DMS114 treated with DMSO at 0.1 percent for 48 hours (cell line): ENCODE measurements around the gene CACNA1I.
"Not testable (repeated sequence)": the region's sequence is repeated elsewhere in the genome, so short reads cannot be mapped to it uniquely, and the experiment has no call there.

Source experiments
- DNase-seq: peaks from one replicate; lab custom pipeline; 2025; ENCODE audit not compliant: unreplicated experiment; lab: John Stamatoyannopoulos, UW

Gene CACNA1I

DNA sequence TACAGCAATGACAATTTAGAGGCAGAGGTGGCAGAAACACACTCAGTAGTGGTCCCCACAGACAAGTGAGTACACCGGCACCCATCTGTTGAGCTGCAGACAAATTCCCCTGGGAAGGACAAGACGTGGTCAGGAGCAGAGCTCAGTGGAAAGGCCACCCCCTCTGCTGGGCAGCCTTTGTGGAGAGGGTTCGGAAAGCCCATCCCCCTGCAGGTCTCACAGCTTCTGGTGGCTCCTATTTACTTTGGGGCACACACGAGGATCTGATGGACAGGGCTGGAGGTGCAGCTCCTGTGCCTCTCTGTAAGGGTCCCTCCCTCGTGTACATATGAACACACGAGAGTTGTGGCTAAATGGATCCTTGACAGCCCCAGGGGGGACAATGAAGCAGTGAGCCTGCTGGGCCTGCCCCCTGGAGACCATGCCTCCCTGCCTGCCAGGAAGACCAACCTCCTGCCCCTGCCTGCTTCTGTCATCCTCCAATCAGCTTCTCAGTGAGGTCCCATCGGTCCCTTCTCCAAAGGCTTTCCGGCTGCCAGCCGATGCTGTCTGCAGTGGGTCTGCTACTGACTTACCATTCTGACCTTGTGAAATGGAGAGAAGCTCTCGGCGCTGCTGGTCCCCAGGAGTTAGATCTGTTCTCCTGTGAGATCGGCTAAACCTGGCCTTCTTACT lies 161.5 kb downstream of the CACNA1I start:
- DNase-seq, result no peak

DNA sequence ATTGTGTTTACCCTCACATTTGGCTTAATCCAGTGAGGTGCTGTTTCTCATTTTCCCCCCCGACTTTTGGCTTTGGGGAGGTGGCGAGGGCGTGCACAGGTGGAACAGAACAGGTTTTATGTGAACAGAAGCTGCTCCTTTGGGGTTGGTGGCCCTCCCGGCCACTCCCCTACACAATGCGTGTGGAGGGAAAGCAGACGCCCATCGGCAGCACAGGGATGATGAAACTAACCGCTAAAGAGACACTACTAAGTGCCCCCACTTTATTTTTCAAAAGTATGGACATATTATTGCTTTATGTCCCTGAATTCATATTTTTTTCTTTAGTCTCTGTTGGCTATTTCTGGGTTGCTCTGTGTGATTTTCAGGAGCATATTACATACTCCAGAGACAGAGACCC lies 162.1 kb downstream of the CACNA1I start:
- DNase-seq, result no peak

DNA sequence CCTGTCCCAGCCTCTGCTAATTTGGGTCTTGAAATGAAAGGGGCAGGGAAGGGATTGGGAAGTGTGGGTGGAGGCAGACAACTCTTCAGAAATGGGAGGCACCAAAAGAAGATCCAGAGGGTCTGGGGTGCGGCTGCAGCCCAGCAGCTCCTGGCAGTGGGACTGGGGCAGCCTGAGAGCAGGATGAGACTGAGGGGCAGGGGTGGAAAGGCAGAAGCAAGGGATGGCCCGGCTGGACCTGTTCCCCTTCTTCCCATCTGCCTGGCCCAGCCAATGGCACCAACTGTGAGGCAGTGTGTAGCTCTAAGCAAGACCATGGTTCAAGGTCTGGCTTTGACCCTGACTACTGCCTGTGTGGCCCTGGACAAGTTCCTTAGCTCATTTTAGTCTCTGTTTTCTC lies 162.6 kb downstream of the CACNA1I start:
- DNase-seq, result no peak

DNA sequence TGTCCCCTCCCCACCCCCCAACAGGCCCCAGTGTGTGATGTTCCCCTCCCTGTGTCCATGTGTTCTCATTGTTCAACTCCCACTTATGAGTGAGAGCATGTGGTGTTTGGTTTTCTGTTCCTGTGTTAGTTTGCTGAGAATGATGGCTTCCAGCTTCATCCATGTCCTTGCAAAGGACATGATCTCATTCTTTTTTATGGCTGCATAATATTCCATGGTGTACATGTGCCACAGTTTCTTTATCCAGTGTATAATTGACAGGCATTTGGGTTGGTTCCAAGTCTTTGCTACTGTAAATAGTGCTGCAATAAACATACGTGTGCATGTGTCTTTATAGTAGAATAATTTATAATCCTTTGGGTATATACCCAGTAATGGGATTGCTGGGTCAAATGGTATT lies 163.5 kb downstream of the CACNA1I start:
- DNase-seq, result not testable (repeated sequence)

- no peak for DNase-seq
Observed at GRCh38 chr22:39734866-39735265, 164.3 kb downstream of the CACNA1I start.

DNA sequence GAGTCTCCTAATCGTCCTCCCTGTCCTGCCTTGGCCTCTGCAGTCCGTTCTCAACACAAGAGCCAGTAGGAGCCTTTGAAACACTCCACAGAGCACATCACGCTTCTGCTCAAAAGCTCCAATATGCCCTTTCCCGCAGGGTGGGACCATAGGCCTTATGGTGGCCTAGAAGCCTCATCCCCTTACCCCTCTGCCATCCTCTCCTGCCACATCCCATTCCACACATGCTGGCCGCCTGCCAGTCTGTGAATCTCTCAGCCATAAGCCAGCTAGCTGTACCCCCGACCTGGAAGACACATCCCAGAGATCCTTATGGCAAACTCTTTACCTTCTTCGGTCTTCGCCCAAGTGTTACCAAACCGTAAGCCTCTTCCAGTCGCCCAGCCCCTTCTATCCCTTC lies 165.2 kb downstream of the CACNA1I start:
- no peak for DNase-seq

DNA sequence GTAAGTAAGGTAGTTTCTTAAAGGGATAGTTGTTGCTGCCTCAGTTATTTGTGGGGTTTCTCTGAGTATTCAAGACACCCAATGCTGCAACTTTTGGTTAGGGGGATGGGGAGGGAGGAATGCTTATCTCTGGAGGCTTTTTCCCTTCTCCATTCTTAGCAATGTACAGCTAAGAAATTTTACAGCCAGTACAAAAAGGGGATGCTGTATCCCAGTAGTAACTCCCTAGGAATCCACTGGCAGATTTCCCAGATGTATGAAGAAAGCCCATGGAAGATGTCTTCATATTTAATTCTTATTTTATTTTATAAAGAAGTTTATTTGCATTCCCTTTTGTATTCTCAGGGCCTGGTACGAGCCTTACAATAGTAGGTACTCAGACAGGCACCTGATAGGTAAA lies 168.2 kb downstream of the CACNA1I start:
- no peak for DNase-seq
